ENCODE results near the gene TMEM151B. TPM values are rescaled to one million over a fixed set of nuclear protein-coding genes. Genes with fewer than 3 reads are reported as not detected.
"Not testable (repeated sequence)": the region's sequence is repeated elsewhere in the genome, so short reads cannot be mapped to it uniquely, and the experiment has no call there.

TMEM151B gene
- total RNA-seq, 1 donor from 2014 or later: not detected

- H3K4me3 Mint-ChIP-seq: no peak overlapping the region
- intact Hi-C loops (cut with micrococcal nuclease): no loop called here
- H3K9me3 Mint-ChIP-seq: no peaks in the 10 kb centered on the region
- peaks cover 25% of the 10 kb centered on the region for H3K4me1 Mint-ChIP-seq
- DNase-seq: no peak
- H3K27me3 Mint-ChIP-seq: no peaks in the 10 kb centered on the region
- no peak overlapping the region for H3K27ac Mint-ChIP-seq
- peaks cover 33% of the 10 kb centered on the region for H3K36me3 Mint-ChIP-seq (ENCODE audit: low read depth)
Measured at GRCh38 chr6:44228031-44228430, 42.2 kb upstream of the TMEM151B start.

GRCh38 chr6:44228433-44228832 is 41.8 kb upstream of the TMEM151B start:
- DNase-seq: no peak
- H3K27me3 Mint-ChIP-seq: no peaks in the 10 kb centered on the region
- H3K4me3 Mint-ChIP-seq: no peak overlapping the region
- intact Hi-C loops (cut with micrococcal nuclease): no loop called here
- peaks cover 25% of the 10 kb centered on the region for H3K4me1 Mint-ChIP-seq
- no peak overlapping the region for H3K27ac Mint-ChIP-seq
- peaks cover 34% of the 10 kb centered on the region for H3K36me3 Mint-ChIP-seq (ENCODE audit: low read depth)
- no peaks in the 10 kb centered on the region for H3K9me3 Mint-ChIP-seq

DNA sequence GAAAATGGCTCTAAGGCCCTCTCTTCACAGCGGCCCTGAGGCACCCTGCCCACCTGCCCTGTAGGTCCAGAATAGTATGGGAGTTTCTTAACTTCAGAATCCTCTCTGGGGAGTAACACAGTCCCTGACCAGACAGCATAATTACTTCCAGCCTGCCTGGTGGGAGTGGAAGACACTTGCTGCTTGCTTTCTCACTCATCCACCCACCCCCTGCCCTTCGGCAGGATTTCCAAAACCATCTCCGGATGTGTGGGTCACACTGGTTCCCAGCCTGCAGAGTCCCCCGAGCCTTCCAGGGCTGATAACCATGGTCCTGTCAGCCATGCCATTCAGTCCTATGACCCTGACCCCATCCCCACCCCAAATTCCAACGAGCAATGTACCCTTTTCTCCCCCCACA is 41.4 kb upstream of the TMEM151B start:
- Mint-ChIP-seq H3K36me3 (ENCODE audit: low read depth) (peaks cover 38% of the 10 kb centered on the region), H3K27me3 (no peaks in the 10 kb centered on the region), H3K4me3 (no peak overlapping the region), H3K27ac (no peak overlapping the region), H3K9me3 (no peaks in the 10 kb centered on the region), H3K4me1 (peaks cover 29% of the 10 kb centered on the region)
- intact Hi-C loops (cut with micrococcal nuclease): no loop called here
- peak; percentile 54 for DNase-seq

GRCh38 chr6:44229376-44230033 is 40.7 kb upstream of the TMEM151B start:
- Mint-ChIP-seq H3K4me3 (no peak overlapping the region), H3K4me1 (peaks cover 22% of the 10 kb centered on the region), H3K27me3 (no peaks in the 10 kb centered on the region), H3K9me3 (no peaks in the 10 kb centered on the region), H3K27ac (no peak overlapping the region), H3K36me3 (ENCODE audit: low read depth) (peaks cover 44% of the 10 kb centered on the region)
- intact Hi-C loops (cut with micrococcal nuclease): no loop called here
- DNase-seq: no peak

- no peak overlapping the region for H3K27ac Mint-ChIP-seq
- peaks cover 16% of the 10 kb centered on the region for H3K4me1 Mint-ChIP-seq
- H3K9me3 Mint-ChIP-seq: no peaks in the 10 kb centered on the region
Measured at GRCh38 chr6:44230034-44230675, 40.1 kb upstream of the TMEM151B start.

DNA sequence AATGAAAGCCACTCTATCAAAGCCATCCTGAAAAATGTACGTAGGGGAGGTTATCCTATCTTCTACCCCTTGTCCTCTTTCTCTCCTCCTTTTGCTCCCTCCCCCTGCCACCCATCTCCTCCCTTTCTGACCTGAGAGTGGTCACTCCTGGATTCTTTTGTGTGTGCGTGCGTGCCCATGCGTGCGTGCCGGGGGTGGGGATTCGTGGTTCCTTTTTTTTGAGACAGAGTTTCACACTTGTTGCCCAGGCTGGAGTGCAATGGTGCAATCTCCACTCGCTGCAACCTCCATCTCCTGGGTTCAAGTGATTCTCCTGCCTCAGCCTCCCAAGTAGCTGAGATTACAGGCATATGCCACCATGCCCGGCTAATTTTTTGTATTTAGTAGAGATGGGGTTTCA is 38.8 kb upstream of the TMEM151B start:
- DNase-seq; H3K27me3 Mint-ChIP-seq; H3K9me3 Mint-ChIP-seq; intact Hi-C loops (cut with micrococcal nuclease); H3K4me3 Mint-ChIP-seq; H3K27ac Mint-ChIP-seq: not testable (repeated sequence)
- Mint-ChIP-seq H3K36me3 (ENCODE audit: low read depth) (peaks cover 51% of the 10 kb centered on the region), H3K4me1 (peaks cover 11% of the 10 kb centered on the region)

More at GRCh38 chr6:44230034-44230675, 40.1 kb upstream of the TMEM151B start:
- DNase-seq: no peak
- H3K27me3 Mint-ChIP-seq: no peaks in the 10 kb centered on the region
- H3K4me3 Mint-ChIP-seq: no peak overlapping the region
- H3K36me3 Mint-ChIP-seq (ENCODE audit: low read depth): peaks cover 45% of the 10 kb centered on the region
- intact Hi-C loops (cut with micrococcal nuclease): no loop called here

GRCh38 chr6:44232676-44233566 is 37.3 kb upstream of the TMEM151B start:
- DNase-seq: no peak
- H3K27me3 Mint-ChIP-seq: no peaks in the 10 kb centered on the region
- peaks cover 19% of the 10 kb centered on the region for H3K4me1 Mint-ChIP-seq
- peaks cover 51% of the 10 kb centered on the region for H3K36me3 Mint-ChIP-seq (ENCODE audit: low read depth)
- intact Hi-C loops (cut with micrococcal nuclease): no loop called here
- H3K9me3 Mint-ChIP-seq: no peaks in the 10 kb centered on the region
- no peak overlapping the region for H3K4me3 Mint-ChIP-seq
- peak overlapping the region; percentile 48 for H3K27ac Mint-ChIP-seq

DNA sequence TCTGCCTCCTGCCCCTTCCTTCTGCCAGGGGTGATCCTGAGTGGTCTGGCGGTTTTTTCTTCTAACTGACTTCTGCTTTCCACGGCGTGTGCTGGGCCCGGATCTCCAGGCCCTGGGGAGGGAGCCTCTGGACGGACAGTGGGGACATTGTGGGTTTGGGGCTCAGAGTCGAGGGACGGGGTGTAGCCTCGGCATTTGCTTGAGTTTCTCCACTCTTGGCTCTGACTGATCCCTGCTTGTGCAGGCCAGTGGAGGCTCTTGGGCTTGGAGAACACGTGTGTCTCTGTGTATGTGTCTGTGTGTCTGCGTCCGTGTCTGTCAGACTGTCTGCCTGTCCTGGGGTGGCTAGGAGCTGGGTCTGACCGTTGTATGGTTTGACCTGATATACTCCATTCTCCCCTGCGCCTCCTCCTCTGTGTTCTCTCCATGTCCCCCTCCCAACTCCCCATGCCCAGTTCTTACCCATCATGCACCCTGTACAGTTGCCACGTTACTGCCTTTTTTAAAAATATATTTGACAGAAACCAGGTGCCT is 36.6 kb upstream of the TMEM151B start:
- H3K27me3 Mint-ChIP-seq: no peaks in the 10 kb centered on the region
- H3K4me3 Mint-ChIP-seq: no peak overlapping the region
- peaks cover 25% of the 10 kb centered on the region for H3K4me1 Mint-ChIP-seq
- no peaks in the 10 kb centered on the region for H3K9me3 Mint-ChIP-seq
- peaks cover 51% of the 10 kb centered on the region for H3K36me3 Mint-ChIP-seq (ENCODE audit: low read depth)
- DNase-seq: no peak
- intact Hi-C loops (cut with micrococcal nuclease): no loop called here
- peak overlapping the region; percentile 5 for H3K27ac Mint-ChIP-seq

DNA sequence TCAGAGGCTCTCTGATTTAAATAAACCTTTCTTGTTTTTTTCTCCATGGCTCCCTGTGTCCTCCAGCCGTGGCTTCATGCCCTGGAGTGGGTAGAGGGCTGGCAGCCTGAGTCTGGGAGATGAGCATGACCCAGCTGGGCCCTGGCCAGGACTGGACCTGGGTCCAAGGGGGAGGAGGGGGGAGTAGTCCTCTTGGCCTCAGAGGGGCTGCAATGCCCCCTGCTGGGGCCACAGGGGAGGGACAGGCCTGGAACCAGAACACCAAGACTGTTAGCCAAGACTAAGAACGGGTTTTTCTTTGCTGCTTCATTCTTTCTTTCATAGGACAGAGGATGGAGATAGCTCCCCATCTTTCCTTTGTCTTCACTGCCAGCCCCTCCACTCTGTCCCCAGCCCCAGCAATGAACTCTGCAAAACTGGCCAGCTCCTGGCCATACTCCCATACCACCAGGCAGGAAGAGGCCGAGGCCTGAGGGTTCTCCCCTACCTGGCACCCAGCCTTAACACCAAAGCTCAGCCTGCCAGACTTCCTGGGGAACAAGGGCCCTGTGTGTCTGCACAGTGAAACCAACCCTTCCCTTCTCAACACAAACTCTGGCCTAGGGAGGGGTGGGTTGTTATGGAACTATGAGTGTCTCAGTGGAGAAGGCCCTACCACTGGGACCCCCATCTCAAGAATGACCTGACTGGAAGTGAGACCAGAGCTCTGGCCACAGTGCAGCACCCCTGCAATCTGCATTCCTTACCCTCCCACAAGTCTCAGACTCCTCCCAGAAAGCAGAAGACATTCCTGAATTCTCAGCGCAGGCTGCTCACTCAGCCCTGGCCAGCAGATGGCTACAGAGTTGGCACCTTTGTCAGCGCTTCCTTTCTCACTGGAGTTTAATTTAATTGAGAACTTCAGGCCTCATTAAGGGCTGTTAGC is 35.9 kb upstream of the TMEM151B start:
- no peaks in the 10 kb centered on the region for H3K27me3 Mint-ChIP-seq
- no peak overlapping the region for H3K4me3 Mint-ChIP-seq
- H3K27ac Mint-ChIP-seq: no peak overlapping the region
- intact Hi-C loops (cut with micrococcal nuclease): loop anchor here (5.0 kb wide), 1 partner anchor 137 kb away; no protein-coding TSS in a partner anchor
- H3K9me3 Mint-ChIP-seq: no peaks in the 10 kb centered on the region
- H3K36me3 Mint-ChIP-seq (ENCODE audit: low read depth): peaks cover 45% of the 10 kb centered on the region
- peaks cover 31% of the 10 kb centered on the region for H3K4me1 Mint-ChIP-seq
- DNase-seq: no peak

- no peak overlapping the region for H3K4me3 Mint-ChIP-seq
- H3K27me3 Mint-ChIP-seq: no peaks in the 10 kb centered on the region
- DNase-seq: no peak
- intact Hi-C loops (cut with micrococcal nuclease): loop anchor here (5.0 kb wide), 1 partner anchor 138 kb away; no protein-coding TSS in a partner anchor
- H3K4me1 Mint-ChIP-seq: peaks cover 33% of the 10 kb centered on the region
- H3K9me3 Mint-ChIP-seq: no peaks in the 10 kb centered on the region
- H3K36me3 Mint-ChIP-seq (ENCODE audit: low read depth): peaks cover 39% of the 10 kb centered on the region
- H3K27ac Mint-ChIP-seq: no peak overlapping the region
Measured at GRCh38 chr6:44235269-44235668, 35.0 kb upstream of the TMEM151B start.

DNA sequence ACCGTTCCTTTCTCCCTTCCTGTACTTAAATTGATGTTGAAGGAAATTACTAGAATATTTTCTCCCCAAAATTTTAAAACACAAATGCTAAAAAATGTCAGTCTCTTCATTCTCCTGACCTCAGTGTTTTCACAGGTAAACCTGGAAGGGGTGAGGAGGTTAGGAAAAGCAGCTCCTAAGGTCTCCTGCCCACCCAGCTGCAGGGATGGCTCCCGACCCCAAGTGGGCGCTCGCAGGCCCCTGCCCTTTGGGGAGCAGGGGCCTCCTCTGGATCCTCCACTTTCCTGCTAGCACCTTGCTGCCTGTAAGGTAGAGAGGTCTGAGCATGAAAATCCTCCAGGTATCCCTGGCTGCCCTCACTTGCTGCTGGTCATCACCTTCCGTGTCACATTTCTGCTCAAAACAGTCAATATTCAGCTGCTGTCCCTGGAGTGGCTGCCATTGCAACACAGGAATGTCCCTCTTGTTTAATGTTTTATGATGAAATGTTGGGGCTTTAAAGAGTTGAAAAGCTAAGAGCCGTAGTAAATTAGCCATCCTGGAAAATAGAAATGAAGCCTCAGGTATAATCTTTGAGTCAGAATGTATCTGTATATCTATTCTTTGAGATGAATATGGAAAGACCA is 34.2 kb upstream of the TMEM151B start:
- peaks cover 31% of the 10 kb centered on the region for H3K36me3 Mint-ChIP-seq (ENCODE audit: low read depth)
- H3K4me3 Mint-ChIP-seq: no peak overlapping the region
- no peak overlapping the region for H3K27ac Mint-ChIP-seq
- DNase-seq: no peak
- intact Hi-C loops (cut with micrococcal nuclease): loop anchor here (5.0 kb wide), 1 partner anchor 139 kb away; no protein-coding TSS in a partner anchor
- H3K9me3 Mint-ChIP-seq: no peaks in the 10 kb centered on the region
- peaks cover 33% of the 10 kb centered on the region for H3K4me1 Mint-ChIP-seq
- no peaks in the 10 kb centered on the region for H3K27me3 Mint-ChIP-seq

DNA sequence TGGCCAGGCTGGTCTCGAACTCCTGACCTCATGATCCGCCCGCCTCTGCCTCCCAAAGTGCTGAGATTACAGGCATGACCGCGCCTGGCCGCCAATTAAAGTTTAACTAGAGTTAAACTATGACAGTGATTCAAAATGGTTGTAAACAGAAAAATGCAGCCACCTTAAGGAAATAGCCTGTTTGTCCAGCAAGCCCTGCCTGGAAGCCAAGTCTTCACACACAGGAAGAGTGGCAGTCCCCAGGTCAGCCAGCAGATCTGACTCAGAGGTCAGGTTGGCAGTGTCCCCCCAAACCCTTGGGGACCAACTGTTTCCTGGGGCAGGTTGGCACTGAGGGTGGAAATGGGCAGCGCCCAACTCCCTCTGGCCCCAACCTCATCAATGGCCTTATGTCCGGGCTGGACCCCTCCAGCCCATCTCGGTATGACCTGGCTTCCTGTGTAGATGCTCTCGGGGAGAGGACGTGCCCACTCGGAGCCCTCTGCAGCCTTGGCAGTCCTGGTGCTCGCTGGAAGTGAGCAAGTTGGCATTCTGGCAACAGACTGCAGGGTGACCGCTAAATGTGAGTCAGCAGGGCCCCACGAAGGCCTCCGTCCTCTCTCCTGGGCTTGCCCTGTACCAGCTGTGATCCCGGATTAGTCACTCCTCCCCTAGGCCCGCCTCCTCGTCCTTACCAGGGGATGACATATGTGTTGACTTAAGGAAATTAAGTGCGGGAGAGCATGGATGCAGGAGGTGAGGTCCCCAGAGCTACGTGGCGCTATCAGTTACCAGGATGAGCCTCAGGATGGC is 33.0 kb upstream of the TMEM151B start:
- Mint-ChIP-seq H3K27me3 (peaks cover 2% of the 10 kb centered on the region), H3K27ac (peak overlapping the region; percentile 98), H3K4me1 (peaks cover 33% of the 10 kb centered on the region), H3K36me3 (ENCODE audit: low read depth) (peaks cover 26% of the 10 kb centered on the region), H3K4me3 (peak overlapping the region; percentile 89), H3K9me3 (no peaks in the 10 kb centered on the region)
- intact Hi-C loops (cut with micrococcal nuclease): loop anchor here (5.0 kb wide), 1 partner anchor 140 kb away; no protein-coding TSS in a partner anchor
- peak; percentile 90 for DNase-seq
